K562 (cell line): ENCODE measurements around the gene LMTK2. TPM values are rescaled to one million over a fixed set of nuclear protein-coding genes. Genes with fewer than 3 reads are reported as not detected.

Experiments used
- ATAC-seq: fragments of 200-7000 bp; cut with Tn5 transposase; 3 replicates; pipeline ENCODE4 v1.9.1; 2020; ENCODE audit warnings: moderate library complexity
- BruUV-seq: library from RNA; stranded (reverse); fragments of 400-500 nt; replicated peaks from 2 replicates; lab custom pipeline; 2021; lab: Mats Ljungman, UMichigan
- CTCF ChIA-PET: fragments of 300-600 bp; formaldehyde crosslinking; extraction: SDS; loops from one replicate; lab custom pipeline; 2021; ENCODE audit warnings: low intra/inter-chr PET ratio; lab: Yijun Ruan, JAX
- POLR2A ChIA-PET: fragments of 300-600, 350-650 bp; sonication (Branson Sonifier 250); formaldehyde crosslinking; extraction: SDS; loops from one replicate; lab custom pipeline; 2021; ENCODE audit warnings: antibody characterized with exemption, inconsistent platforms; lab: Yijun Ruan, JAX
- DNase-seq, 4 experiments: peaks; one replicate each; pipeline versions ENCODE4 v3.0.0 to v3.0.0-alpha.2; 2011 to 2018; ENCODE audit warnings: low spot score in 3 of 4, mixed read lengths in 3 of 4; ENCODE audit errors: extremely low read depth in 1 of 4
- FAIRE-seq: peaks from 2 replicates; lab custom pipeline; 2011; peaks lifted over from hg19 to GRCh38; lab: Jason Lieb, UNC
- H2AFZ ChIP-seq: 2 replicates; pipeline ENCODE4 v1.6.0; 2011; ENCODE audit warnings: low read depth, low read length, control low read depth, inconsistent platforms
- H3K27ac ChIP-seq: fragments of 200-600 bp; 3 replicates; pipeline ENCODE4 v1.8.0; 2011; ENCODE audit warnings: low read depth, mild to moderate bottlenecking, control low read depth, inconsistent platforms, low read length, moderate library complexity, mixed read lengths; ENCODE audit errors: extremely low read depth
- H3K27me3 ChIP-seq, 2 experiments: fragments of 300-600 bp in 1 of 2; 2 replicates in 1 of 2; 3 replicates in 1 of 2; pipeline versions ENCODE4 v1.6.0 to v1.8.0; 2011; ENCODE audit warnings: inconsistent platforms in 2 of 2, low read length in 2 of 2, mild to moderate bottlenecking in 1 of 2, mixed read lengths in 1 of 2, moderate library complexity in 1 of 2; ENCODE audit not compliant: control insufficient read depth in 2 of 2, insufficient read depth in 2 of 2
- H3K36me3 ChIP-seq: fragments of 300-600 bp; 3 replicates; pipeline ENCODE4 v1.8.0; 2011; ENCODE audit warnings: mild to moderate bottlenecking, low read length, inconsistent platforms; ENCODE audit not compliant: control insufficient read depth, insufficient read depth
- H3K4me1 ChIP-seq, 2 experiments: fragments of 200-600 bp in 1 of 2; replicated peaks in 1 of 2; 2 replicates in 1 of 2; 3 replicates in 1 of 2; pipeline versions ENCODE4 v1.5.1 to v1.8.0; 2011; ENCODE audit warnings: inconsistent platforms in 2 of 2, low read length in 2 of 2, mild to moderate bottlenecking in 1 of 2, mixed read lengths in 1 of 2, moderate library complexity in 1 of 2; ENCODE audit not compliant: control insufficient read depth in 2 of 2, insufficient read depth in 2 of 2
- H3K4me2 ChIP-seq: 2 replicates; pipeline ENCODE4 v1.6.1; 2011; ENCODE audit warnings: low read length, control low read depth, inconsistent platforms, mixed read lengths; ENCODE audit not compliant: insufficient read depth
- H3K4me3 ChIP-seq: fragments of 200-600 bp; sonication (generic), shearing (Covaris generic); 2 replicates; pipeline ENCODE4 v1.5.1; 2016; ENCODE audit warnings: control low read depth, inconsistent platforms
- H3K79me2 ChIP-seq: fragments of 200-600 bp; 3 replicates; pipeline ENCODE4 v1.8.0; 2011; ENCODE audit warnings: low read length, inconsistent platforms; ENCODE audit not compliant: control insufficient read depth, insufficient read depth
- H3K9ac ChIP-seq, 2 experiments: 2 replicates each; pipeline versions ENCODE4 v1.6.0 to v1.6.1; 2011; ENCODE audit warnings: low read depth in 2 of 2, low read length in 2 of 2, control low read depth in 1 of 2, inconsistent platforms in 1 of 2, mild to moderate bottlenecking in 1 of 2, mixed read lengths in 1 of 2; ENCODE audit not compliant: insufficient read depth in 1 of 2
- H3K9me1 ChIP-seq: one replicate; pipeline ENCODE4 v1.6.0; 2011; ENCODE audit warnings: inconsistent platforms, mild to moderate bottlenecking, low read length, moderate library complexity; ENCODE audit not compliant: control insufficient read depth, insufficient read depth
- H3K9me3 ChIP-seq: replicated peaks from 2 replicates; pipeline ENCODE4 v1.5.1; 2011; ENCODE audit warnings: low read depth, low read length, inconsistent platforms; ENCODE audit not compliant: control insufficient read depth, insufficient read depth
- H4K20me1 ChIP-seq: replicated peaks from 2 replicates; pipeline ENCODE4 v1.6.1; 2011; ENCODE audit warnings: low read length, inconsistent platforms, mixed read lengths; ENCODE audit not compliant: control insufficient read depth, insufficient read depth
- BRF1 ChIP-seq: IDR thresholded peaks from 3 replicates; pipeline ENCODE4 v1.6.1; 2011; ENCODE audit warnings: borderline replicate concordance, mild to moderate bottlenecking; ENCODE audit not compliant: insufficient read length; ENCODE audit errors: extremely low read depth
- ERF ChIP-seq: fragments of 450-650 bp; formaldehyde crosslinking; IDR thresholded peaks from 2 replicates; pipeline ENCODE4 v1.4.0; 2020; ENCODE audit warnings: mild to moderate bottlenecking, mixed read lengths
- KLF1 ChIP-seq: fragments of 450-650 bp; IDR thresholded peaks from 2 replicates; pipeline ENCODE4 v1.6.1; 2016; ENCODE audit warnings: missing genetic modification characterization, missing compliant biosample characterization
- WGBS: fragments of 100-300 bp; shearing (Covaris generic); methylation state at CpG from one replicate; pipeline ENCODE4 v1.1.6; 2016; ENCODE audit warnings: low coverage, mixed read lengths; ENCODE audit not compliant: insufficient coverage; ENCODE audit errors: missing lambda C conversion rate; 5-methylcytosine and 5-hydroxymethylcytosine counted together
- in situ Hi-C: fragments of 300-500 bp; cut with MboI; formaldehyde crosslinking; loops from 4 replicates; pipeline ENCODE4 v1.15.0; 2018; ENCODE audit warnings: inconsistent platforms, mixed read lengths
- intact Hi-C: fragments of 100-400 bp; cut with micrococcal nuclease; formaldehyde crosslinking; loops from 2 replicates; pipeline ENCODE4 v1.14.2; 2022
- polyA plus RNA-seq, 8 experiments: library from polyadenylated mRNA; depleted of rRNA in 4 of 8; stranded (reverse) in 5 of 8; unstranded in 3 of 8; fragments of >200 nt; fragmentation: Nextera tagmentation in 2 of 8; fragmentation: Illumina TruSeq in 1 of 8; extraction: Ambion mirVana in 2 of 8; extraction: Trizol in 1 of 8; gene quantifications; 2 replicates each; pipeline versions ENCODE4 v1.2.1 to v1.2.3, GENCODE V29; 2011 to 2014; ENCODE audit warnings: inconsistent platforms in 1 of 8, missing spikeins in 1 of 8
- total RNA-seq, 7 experiments: library from RNA; depleted of rRNA in 6 of 7; stranded (reverse); fragments of >200 nt in 6 of 7; fragmentation: Illumina TruSeq in 2 of 7; extraction: Trizol in 2 of 7; gene quantifications; 2 replicates each; pipeline versions ENCODE4 v1.2.1 to v1.2.3, GENCODE V29; 2011 to 2021; ENCODE audit warnings: low replicate concordance in 1 of 7
- TF ChIP-seq, protein P1 (sequence below), 2 experiments: fragments of 200-800 bp in 1 of 2; sonication (Bioruptor generic) in 1 of 2; sonication (generic) in 1 of 2; formaldehyde crosslinking in 1 of 2; IDR thresholded peaks in 1 of 2; conservative IDR thresholded peaks in 1 of 2; 2 replicates each; pipeline versions ENCODE4 v1.5.0 to v1.6.1; 2016 to 2020; ENCODE audit warnings: missing compliant biosample characterization in 1 of 2, missing genetic modification characterization in 1 of 2, missing genetic modification reagents in 1 of 2

LMTK2 gene
- total and polyA plus RNA-seq, 9 of the 15 experiments (the other 6 are each of a cell fraction or from before 2014, with no cell fraction given) = 0.78 to 16.4 (median 6.3) TPM

DNA sequence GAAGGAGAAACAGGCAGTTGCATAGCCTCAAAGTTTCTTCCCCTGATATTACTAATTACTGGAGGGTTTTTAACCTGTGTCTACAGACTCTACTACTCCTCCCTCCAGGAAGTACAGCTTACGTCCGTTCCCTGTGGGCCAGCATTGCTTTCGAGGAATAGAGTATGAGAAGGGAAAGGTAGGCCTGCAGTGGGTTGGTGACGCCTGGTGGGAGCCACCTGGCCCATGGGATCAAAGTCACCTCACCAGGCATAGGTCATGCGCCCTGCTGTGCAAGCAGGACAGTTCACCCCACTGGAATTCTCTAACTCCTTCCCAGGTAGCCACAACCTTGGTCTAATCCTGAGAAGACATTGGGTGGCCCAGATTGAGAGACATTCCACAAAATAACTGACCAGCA, 29.8 kb downstream of the LMTK2 start:
- H4K20me1 ChIP-seq = peaks cover 20% of the 10 kb centered on the region
- H3K27ac ChIP-seq = no peak overlapping the region
- in situ Hi-C loops = no loop called here
- intact Hi-C loops = no loop called here
- H3K9me1 ChIP-seq = no peaks in the 10 kb centered on the region
- H3K4me3 ChIP-seq = no peak overlapping the region
- ATAC-seq = no peak
- ChIA-PET POLR2A (interaction anchor here (0.7 to 1.4 kb wide), 2 partner anchors 25 to 1153 kb away, joined by 3 read pairs; no protein-coding TSS in a partner anchor), CTCF (no interaction called here)
- 86% methylated on average over 5 of the region's 5 CpGs for WGBS
- no peak for FAIRE-seq
- no peak for TF ChIP-seq ERF
- TF ChIP-seq KLF1 (tag) = no peak
- no peak for TF ChIP-seq BRF1
- TF ChIP-seq, protein P1, sequence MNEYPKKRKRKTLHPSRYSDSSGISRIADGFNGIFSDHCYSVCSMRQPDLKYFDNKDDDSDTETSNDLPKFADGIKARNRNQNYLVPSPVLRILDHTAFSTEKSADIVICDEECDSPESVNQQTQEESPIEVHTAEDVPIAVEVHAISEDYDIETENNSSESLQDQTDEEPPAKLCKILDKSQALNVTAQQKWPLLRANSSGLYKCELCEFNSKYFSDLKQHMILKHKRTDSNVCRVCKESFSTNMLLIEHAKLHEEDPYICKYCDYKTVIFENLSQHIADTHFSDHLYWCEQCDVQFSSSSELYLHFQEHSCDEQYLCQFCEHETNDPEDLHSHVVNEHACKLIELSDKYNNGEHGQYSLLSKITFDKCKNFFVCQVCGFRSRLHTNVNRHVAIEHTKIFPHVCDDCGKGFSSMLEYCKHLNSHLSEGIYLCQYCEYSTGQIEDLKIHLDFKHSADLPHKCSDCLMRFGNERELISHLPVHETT (CRISPR knock-in tag; conservative IDR thresholded peaks at IDR 0.05 in 1 of 2, IDR thresholded peaks at IDR 0.05 in 1 of 2) = no peak
- H3K27me3 ChIP-seq = no peaks in the 10 kb centered on the region
- BruUV-seq = no TSS peak
- no peak overlapping the region for H3K4me2 ChIP-seq
- no peak overlapping the region for H3K9ac ChIP-seq
- no peaks in the 10 kb centered on the region for H3K9me3 ChIP-seq
- H2AFZ ChIP-seq = no peak overlapping the region
- H3K36me3 ChIP-seq = peaks cover 22% of the 10 kb centered on the region; the same call in 2 of the 3 replicates
- peaks cover 19 to 25% of the 10 kb centered on the region in 2 experiments for H3K4me1 ChIP-seq
- H3K79me2 ChIP-seq = peaks cover 16% of the 10 kb centered on the region
- DNase-seq = no peak
